Esophagus squamous epithelium (tissue), 4 donors: Measurements from ENCODE around the gene UGT3A1.

Experiments
- CTCF ChIP-seq, 6 experiments: fragments of 450-650 bp in 4 of 6; fragments of 200-600 bp in 2 of 6; sonication (generic) in 2 of 6; IDR thresholded peaks; one replicate each; pipeline ENCODE4 v1.5.1; 2016 to 2019; ENCODE audit warnings: antibody characterized with exemption in 6 of 6, mild to moderate bottlenecking in 4 of 6, moderate library complexity in 4 of 6
- POLR2A ChIP-seq, 4 donors: fragments of 450-650 bp; IDR thresholded peaks; one replicate each; pipeline ENCODE4 v1.6.1; 2017; ENCODE audit warnings: antibody characterized with exemption in 4 of 4, mild to moderate bottlenecking in 4 of 4, moderate library complexity in 3 of 4

DNA sequence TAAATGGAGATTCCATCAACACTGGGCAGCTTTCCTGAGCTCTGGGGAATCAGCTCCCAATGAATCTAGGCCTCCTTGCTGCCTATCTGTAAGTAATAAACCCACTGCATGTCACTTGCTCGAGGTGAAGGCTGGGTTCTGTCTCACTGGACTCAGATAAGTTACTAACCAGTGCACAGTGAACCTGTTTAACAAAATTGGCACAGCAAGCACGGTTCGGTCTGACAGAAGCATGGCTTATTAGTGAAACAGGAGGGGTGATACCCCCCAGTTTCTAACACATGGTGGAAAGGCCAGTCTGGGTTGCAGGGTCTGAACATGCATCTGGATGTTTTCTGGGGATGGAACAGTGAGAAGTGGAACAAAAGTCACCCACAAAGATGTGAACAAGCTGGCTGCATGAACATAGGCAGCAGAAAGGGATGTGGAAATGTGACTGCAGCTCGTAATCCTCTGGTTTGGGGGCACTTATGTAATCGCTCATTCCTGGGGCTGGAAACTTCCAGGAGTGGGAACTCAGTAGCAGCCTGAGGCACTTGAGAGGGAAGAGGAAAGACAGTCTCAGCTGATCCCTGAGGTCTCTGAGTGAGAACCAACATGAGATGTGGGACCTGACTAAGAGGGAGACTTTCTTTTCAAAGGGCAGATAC lies 37.8 kb upstream of the UGT3A1 start:
- TF ChIP-seq POLR2A (IDR thresholded peaks at IDR 0.05) = no peak
- TF ChIP-seq CTCF (IDR thresholded peaks at IDR 0.05) = no peak
